Vagina (tissue), 2 donors: Measurements from ENCODE around the gene IRF5. TPM values are rescaled to one million over a fixed set of nuclear protein-coding genes. Genes with fewer than 3 reads are reported as not detected.

Source experiments
- DNase-seq, 2 donors: peaks; one replicate each; pipeline ENCODE4 v3.0.0-alpha.2; 2017; ENCODE audit errors: extremely low spot score in 2 of 2
- H3K27ac ChIP-seq: fragments of 200-600 bp; sonication (generic); one replicate; pipeline ENCODE4 v1.5.1; 2019
- H3K27me3 ChIP-seq: fragments of 200-600 bp; sonication (generic); one replicate; pipeline ENCODE4 v1.5.1; 2019
- H3K36me3 ChIP-seq, 2 donors: fragments of 200-600 bp; sonication (generic); one replicate each; pipeline ENCODE4 v1.5.1; 2017 to 2019
- H3K4me1 ChIP-seq: fragments of 200-600 bp; sonication (generic); one replicate; pipeline ENCODE4 v1.5.1; 2019
- H3K4me3 ChIP-seq, 2 donors: fragments of 200-600 bp; sonication (generic); 1 replicate in 1 of 2; 2 replicates in 1 of 2; pipeline ENCODE4 v1.5.1; 2016 to 2019
- H3K9me3 ChIP-seq: fragments of 200-600 bp; sonication (generic); one replicate; pipeline ENCODE4 v1.5.1; 2019
- CTCF ChIP-seq, 3 experiments: fragments of 450-650 bp in 2 of 3; fragments of 200-600 bp in 1 of 3; sonication (generic) in 1 of 3; IDR thresholded peaks; one replicate each; pipeline ENCODE4 v1.5.1; 2017 to 2019; ENCODE audit warnings: antibody characterized with exemption in 3 of 3, mild to moderate bottlenecking in 2 of 3, moderate library complexity in 2 of 3
- POLR2A ChIP-seq, 2 donors: fragments of 450-650 bp; IDR thresholded peaks; one replicate each; pipeline ENCODE4 v1.6.1; 2017; ENCODE audit warnings: antibody characterized with exemption in 2 of 2, mild to moderate bottlenecking in 2 of 2, moderate library complexity in 2 of 2
- POLR2AphosphoS5 ChIP-seq, 2 donors: sonication (generic); formaldehyde crosslinking; IDR thresholded peaks; one replicate each; pipeline ENCODE4 v1.9.0; 2017; ENCODE audit warnings: antibody characterized with exemption in 2 of 2, mild to moderate bottlenecking in 2 of 2, low read depth in 1 of 2; ENCODE audit not compliant: insufficient read depth in 1 of 2
- intact Hi-C: fragments of 100-400 bp; cut with DNase I; formaldehyde crosslinking; loops from one replicate; pipeline ENCODE4 v1.15.1; 2023
- total RNA-seq: library from RNA; depleted of rRNA; stranded (reverse); fragments of >200 nt; gene quantifications from one replicate; pipeline ENCODE4 v1.2.3, GENCODE V29; 2016

The IRF5 gene
- total RNA-seq, 1 donor from 2014 or later = 15.0 TPM

- no peaks in the 10 kb centered on the region for H3K4me1 ChIP-seq
- no peaks in the 10 kb centered on the region for H3K27me3 ChIP-seq
- peak in 1 of 2 donors; percentile 79 for DNase-seq
- no peak for TF ChIP-seq CTCF (IDR thresholded peaks at IDR 0.05)
- no peak for TF ChIP-seq POLR2A (IDR thresholded peaks at IDR 0.05)
- no peak for TF ChIP-seq POLR2AphosphoS5 (IDR thresholded peaks at IDR 0.05; ENCODE audit: insufficient read depth in 1 of 2, low read depth in 1 of 2)
- intact Hi-C loops = no loop called here
- no peak overlapping the region for H3K27ac ChIP-seq
- H3K4me3 ChIP-seq = no peak overlapping the region
- H3K36me3 ChIP-seq = no peaks in the 10 kb centered on the region
- H3K9me3 ChIP-seq = no peaks in the 10 kb centered on the region
Observed at GRCh38 chr7:128945668-128946366, 8.1 kb downstream of the IRF5 start.

GRCh38 chr7:128946936-128947830, 9.5 kb downstream of the IRF5 start:
- Histone ChIP-seq H3K27me3 (no peaks in the 10 kb centered on the region), H3K9me3 (no peaks in the 10 kb centered on the region), H3K27ac (no peak overlapping the region), H3K4me1 (no peaks in the 10 kb centered on the region), H3K36me3 (peaks cover 0 to 5% of the 10 kb centered on the region in 2 donors), H3K4me3 (no peak overlapping the region)
- no peak for DNase-seq
- intact Hi-C loops = no loop called here
- TF ChIP-seq POLR2AphosphoS5 (IDR thresholded peaks at IDR 0.05; ENCODE audit: insufficient read depth in 1 of 2, low read depth in 1 of 2) = no peak

GRCh38 chr7:128947854-128948253, 10.1 kb downstream of the IRF5 start:
- Histone ChIP-seq H3K4me1 (no peaks in the 10 kb centered on the region), H3K4me3 (no peak overlapping the region), H3K27ac (no peak overlapping the region), H3K27me3 (no peaks in the 10 kb centered on the region), H3K36me3 (peaks cover 0 to 7% of the 10 kb centered on the region in 2 donors), H3K9me3 (no peaks in the 10 kb centered on the region)
- intact Hi-C loops = no loop called here
- DNase-seq = no peak
- TF ChIP-seq POLR2A (IDR thresholded peaks at IDR 0.05) (no peak), POLR2AphosphoS5 (IDR thresholded peaks at IDR 0.05; ENCODE audit: insufficient read depth in 1 of 2, low read depth in 1 of 2) (no peak), CTCF (IDR thresholded peaks at IDR 0.05) (no peak)

GRCh38 chr7:128948312-128948973, 10.7 kb downstream of the IRF5 start:
- H3K27me3 ChIP-seq = no peaks in the 10 kb centered on the region
- no peak overlapping the region for H3K27ac ChIP-seq
- peaks cover 0 to 11% of the 10 kb centered on the region in 2 donors for H3K36me3 ChIP-seq
- TF ChIP-seq POLR2AphosphoS5 (IDR thresholded peaks at IDR 0.05; ENCODE audit: insufficient read depth in 1 of 2, low read depth in 1 of 2) = no peak
- TF ChIP-seq CTCF (IDR thresholded peaks at IDR 0.05) = no peak
- no peak for TF ChIP-seq POLR2A (IDR thresholded peaks at IDR 0.05)
- no peak for DNase-seq
- intact Hi-C loops = no loop called here
- no peaks in the 10 kb centered on the region for H3K9me3 ChIP-seq
- H3K4me1 ChIP-seq = no peaks in the 10 kb centered on the region
- no peak overlapping the region for H3K4me3 ChIP-seq

- peaks cover 0 to 18% of the 10 kb centered on the region in 2 donors for H3K36me3 ChIP-seq
- no peaks in the 10 kb centered on the region for H3K4me1 ChIP-seq
- no peak overlapping the region for H3K27ac ChIP-seq
- intact Hi-C loops = no loop called here
- no peak overlapping the region for H3K4me3 ChIP-seq
- no peaks in the 10 kb centered on the region for H3K27me3 ChIP-seq
- no peak for TF ChIP-seq CTCF (IDR thresholded peaks at IDR 0.05)
- TF ChIP-seq POLR2A (IDR thresholded peaks at IDR 0.05) = no peak
- peak in 1 of 2 donors; percentile 72 for DNase-seq
- no peaks in the 10 kb centered on the region for H3K9me3 ChIP-seq
Observed at GRCh38 chr7:128948976-128949760, 11.4 kb downstream of the IRF5 start.
